HEK293 (cell line): ENCODE data around the gene SULT1B1.

Experiments
- CTCF ChIA-PET: fragments of 350-600 bp; formaldehyde crosslinking; extraction: SDS; loops from one replicate; lab custom pipeline; 2021; ENCODE audit warnings: antibody characterized with exemption; lab: Yijun Ruan, JAX
- POLR2A ChIA-PET: fragments of 300-600 bp; formaldehyde crosslinking; extraction: SDS; loops from one replicate; lab custom pipeline; 2020; ENCODE audit warnings: antibody characterized with exemption, inconsistent platforms; lab: Yijun Ruan, JAX
- H3K27ac ChIP-seq: fragments of 200-500 bp; sonication (Bioruptor generic); 2 replicates; pipeline ENCODE4 v1.5.1; 2014; ENCODE audit warnings: low read depth, low read length, control low read depth, inconsistent platforms; ENCODE audit errors: extremely low read depth
- H3K36me3 ChIP-seq, 2 experiments: fragments of 200-500 bp in 1 of 2; sonication (Bioruptor generic) in 1 of 2; 1 replicate in 1 of 2; 2 replicates in 1 of 2; pipeline ENCODE4 v1.5.1; 2014 to 2017; ENCODE audit warnings: inconsistent platforms in 2 of 2, low read length in 2 of 2; ENCODE audit not compliant: control insufficient read depth in 2 of 2, insufficient read depth in 1 of 2
- H3K4me1 ChIP-seq: fragments of 200-500 bp; sonication (Bioruptor generic); 2 replicates; pipeline ENCODE4 v1.5.1; 2014; ENCODE audit warnings: mild to moderate bottlenecking, low read length, inconsistent platforms; ENCODE audit not compliant: control insufficient read depth, insufficient read depth
- H3K4me3 ChIP-seq: 2 replicates; pipeline ENCODE4 v1.5.1; 2011; ENCODE audit warnings: low read depth, mild to moderate bottlenecking, control low read depth, low read length, moderate library complexity
- H3K9me3 ChIP-seq: fragments of 200-500 bp; sonication (Bioruptor generic); 2 replicates; pipeline ENCODE4 v1.5.1; 2014; ENCODE audit warnings: low read depth, low read length, inconsistent platforms; ENCODE audit not compliant: control insufficient read depth, insufficient read depth
- ATF2 ChIP-seq: fragments of 450-650 bp; formaldehyde crosslinking; IDR thresholded peaks from 2 replicates; pipeline ENCODE4 v1.5.1; 2016; ENCODE audit warnings: missing biosample characterization, missing genetic modification characterization, low read depth
- GFI1B ChIP-seq: fragments of 450-650 bp; formaldehyde crosslinking; IDR thresholded peaks from 2 replicates; pipeline ENCODE4 v1.5.1; 2016; ENCODE audit warnings: missing biosample characterization, missing genetic modification characterization
- HOXA7 ChIP-seq: sonication (generic); formaldehyde crosslinking; IDR thresholded peaks from 2 replicates; pipeline ENCODE4 v1.8.1; 2022; ENCODE audit warnings: missing genetic modification reagents, borderline replicate concordance
- INSM2 ChIP-seq: fragments of 450-650 bp; formaldehyde crosslinking; IDR thresholded peaks from 2 replicates; pipeline ENCODE4 v1.5.1; 2016; ENCODE audit warnings: missing biosample characterization, missing genetic modification characterization
- KLF17 ChIP-seq: fragments of 450-650 bp; formaldehyde crosslinking; IDR thresholded peaks from 2 replicates; pipeline ENCODE4 v1.5.1; 2016; ENCODE audit warnings: missing biosample characterization, missing genetic modification characterization
- OSR2 ChIP-seq: fragments of 450-650 bp; formaldehyde crosslinking; IDR thresholded peaks from 2 replicates; pipeline ENCODE4 v1.5.1; 2016; ENCODE audit warnings: missing biosample characterization, missing genetic modification characterization
- RBAK ChIP-seq: fragments of 450-650 bp; formaldehyde crosslinking; IDR thresholded peaks from 2 replicates; pipeline ENCODE4 v1.5.1; 2016; ENCODE audit warnings: missing biosample characterization, missing genetic modification characterization
- SCRT2 ChIP-seq: fragments of 450-650 bp; formaldehyde crosslinking; IDR thresholded peaks from 2 replicates; pipeline ENCODE4 v1.5.1; 2016; ENCODE audit warnings: missing biosample characterization, missing genetic modification characterization
- SETDB1 ChIP-seq: IDR thresholded peaks from one replicate; pipeline ENCODE4 v1.6.1; 2017; ENCODE audit warnings: mild to moderate bottlenecking, low read length, moderate library complexity, mixed read lengths; ENCODE audit not compliant: insufficient read length
- SP3 ChIP-seq: fragments of 450-650 bp; formaldehyde crosslinking; IDR thresholded peaks from 2 replicates; pipeline ENCODE4 v1.5.1; 2016; ENCODE audit warnings: missing biosample characterization, missing genetic modification characterization
- ZBTB1 ChIP-seq: fragments of 450-650 bp; formaldehyde crosslinking; IDR thresholded peaks from 2 replicates; pipeline ENCODE4 v1.5.1; 2016; ENCODE audit warnings: missing biosample characterization, missing genetic modification characterization
- ZNF138 ChIP-seq: fragments of 450-650 bp; formaldehyde crosslinking; IDR thresholded peaks from 2 replicates; pipeline ENCODE4 v1.5.1; 2016; ENCODE audit warnings: missing biosample characterization, missing genetic modification characterization, borderline replicate concordance
- ZNF184 ChIP-seq: fragments of 450-650 bp; IDR thresholded peaks from 2 replicates; pipeline ENCODE4 v1.5.1; 2018; ENCODE audit warnings: missing biosample characterization, mild to moderate bottlenecking, missing genetic modification characterization
- ZNF23 ChIP-seq: fragments of 450-650 bp; formaldehyde crosslinking; IDR thresholded peaks from 2 replicates; pipeline ENCODE4 v1.5.1; 2016; ENCODE audit warnings: missing biosample characterization, missing genetic modification characterization, borderline replicate concordance
- ZNF280C ChIP-seq: fragments of 450-650 bp; formaldehyde crosslinking; IDR thresholded peaks from 2 replicates; pipeline ENCODE4 v1.5.1; 2016; ENCODE audit warnings: missing biosample characterization, missing genetic modification characterization
- ZNF292 ChIP-seq: fragments of 450-650 bp; formaldehyde crosslinking; IDR thresholded peaks from 2 replicates; pipeline ENCODE4 v1.5.1; 2016; ENCODE audit warnings: low read depth, missing biosample characterization, missing genetic modification characterization, borderline replicate concordance
- ZNF335 ChIP-seq: fragments of 450-650 bp; formaldehyde crosslinking; conservative IDR thresholded peaks from 2 replicates; pipeline ENCODE4 v1.5.1; 2016; ENCODE audit warnings: missing biosample characterization, missing genetic modification characterization
- ZNF404 ChIP-seq: fragments of 450-650 bp; formaldehyde crosslinking; IDR thresholded peaks from 2 replicates; pipeline ENCODE4 v1.5.1; 2017; ENCODE audit warnings: missing biosample characterization, missing genetic modification characterization
- ZNF416 ChIP-seq: fragments of 450-650 bp; formaldehyde crosslinking; IDR thresholded peaks from 2 replicates; pipeline ENCODE4 v1.5.1; 2016; ENCODE audit warnings: missing biosample characterization, missing genetic modification characterization
- ZNF423 ChIP-seq: fragments of 450-650 bp; formaldehyde crosslinking; IDR thresholded peaks from 2 replicates; pipeline ENCODE4 v1.5.1; 2016; ENCODE audit warnings: missing biosample characterization, missing genetic modification characterization
- ZNF426 ChIP-seq: fragments of 450-650 bp; formaldehyde crosslinking; IDR thresholded peaks from 2 replicates; pipeline ENCODE4 v1.5.1; 2017; ENCODE audit warnings: missing biosample characterization, missing genetic modification characterization, mild to moderate bottlenecking, inconsistent platforms, moderate library complexity
- ZNF501 ChIP-seq: fragments of 450-650 bp; formaldehyde crosslinking; IDR thresholded peaks from 2 replicates; pipeline ENCODE4 v1.5.1; 2016; ENCODE audit warnings: missing biosample characterization, missing genetic modification characterization
- ZNF549 ChIP-seq: fragments of 450-650 bp; IDR thresholded peaks from 2 replicates; pipeline ENCODE4 v1.5.1; 2018; ENCODE audit warnings: missing biosample characterization, missing genetic modification characterization, mild to moderate bottlenecking, inconsistent platforms, moderate library complexity
- ZNF558 ChIP-seq: fragments of 450-650 bp; formaldehyde crosslinking; IDR thresholded peaks from 2 replicates; pipeline ENCODE4 v1.5.1; 2016; ENCODE audit warnings: missing biosample characterization, missing genetic modification characterization
- ZNF560 ChIP-seq: fragments of 450-650 bp; formaldehyde crosslinking; IDR thresholded peaks from 2 replicates; pipeline ENCODE4 v1.5.1; 2017; ENCODE audit warnings: missing biosample characterization, missing genetic modification characterization, borderline replicate concordance
- ZNF658 ChIP-seq: fragments of 450-650 bp; formaldehyde crosslinking; IDR thresholded peaks from 2 replicates; pipeline ENCODE4; 2016; ENCODE audit warnings: missing biosample characterization, missing genetic modification characterization
- ZNF670 ChIP-seq: fragments of 450-650 bp; formaldehyde crosslinking; IDR thresholded peaks from 2 replicates; pipeline ENCODE4 v1.5.1; 2016; ENCODE audit warnings: missing biosample characterization, missing genetic modification characterization, low read depth
- ZNF692 ChIP-seq: fragments of 450-650 bp; formaldehyde crosslinking; IDR thresholded peaks from 2 replicates; pipeline ENCODE4 v1.5.1; 2016; ENCODE audit warnings: missing biosample characterization, missing genetic modification characterization
- ZNF701 ChIP-seq: fragments of 450-650 bp; formaldehyde crosslinking; IDR thresholded peaks from 2 replicates; pipeline ENCODE4 v1.5.1; 2016; ENCODE audit warnings: missing biosample characterization, missing genetic modification characterization

The SULT1B1 gene

GRCh38 chr4:69710580-69710979 lies 49.8 kb downstream of the SULT1B1 start (continued):
- no peak for TF ChIP-seq ZNF501 (tag by site-specific recombination)
- TF ChIP-seq SP3 (tag by site-specific recombination): no peak
- TF ChIP-seq ZNF335 (tag by site-specific recombination): no peak
- no peak for TF ChIP-seq ZNF280C

DNA sequence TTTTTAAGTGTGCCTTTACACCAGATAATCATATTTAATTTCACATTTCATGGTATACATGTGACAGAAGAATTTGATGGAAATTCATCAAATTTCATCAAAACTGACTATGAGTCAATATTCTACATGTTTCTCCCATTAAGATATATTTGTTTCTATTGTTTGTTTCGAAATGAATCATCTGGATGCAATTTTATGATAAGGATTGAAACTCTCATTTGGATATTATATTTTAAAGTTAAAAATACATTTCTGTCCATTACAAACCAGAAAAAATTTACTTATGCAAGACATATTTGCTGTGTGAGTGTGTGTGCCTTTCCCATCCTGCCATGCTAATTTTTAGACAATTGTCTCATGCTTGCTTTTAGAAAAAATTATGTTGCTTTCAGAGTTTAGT lies 52.2 kb downstream of the SULT1B1 start:
- H3K36me3 ChIP-seq: no peaks in the 10 kb centered on the region
- POLR2A ChIA-PET: no interaction called here
- no peaks in the 10 kb centered on the region for H3K9me3 ChIP-seq
- CTCF ChIA-PET: no interaction called here
- no peaks in the 10 kb centered on the region for H3K4me1 ChIP-seq
- no peak overlapping the region for H3K27ac ChIP-seq
- TF ChIP-seq ZNF184 (no peak), ZNF658 (tag by site-specific recombination) (no peak), ZNF138 (tag by site-specific recombination) (no peak), ZNF404 (tag by site-specific recombination) (no peak), ZNF292 (tag by site-specific recombination) (no peak), ZNF560 (no peak), KLF17 (tag by site-specific recombination) (no peak), ZNF549 (no peak)
- H3K4me3 ChIP-seq: no peak overlapping the region

DNA sequence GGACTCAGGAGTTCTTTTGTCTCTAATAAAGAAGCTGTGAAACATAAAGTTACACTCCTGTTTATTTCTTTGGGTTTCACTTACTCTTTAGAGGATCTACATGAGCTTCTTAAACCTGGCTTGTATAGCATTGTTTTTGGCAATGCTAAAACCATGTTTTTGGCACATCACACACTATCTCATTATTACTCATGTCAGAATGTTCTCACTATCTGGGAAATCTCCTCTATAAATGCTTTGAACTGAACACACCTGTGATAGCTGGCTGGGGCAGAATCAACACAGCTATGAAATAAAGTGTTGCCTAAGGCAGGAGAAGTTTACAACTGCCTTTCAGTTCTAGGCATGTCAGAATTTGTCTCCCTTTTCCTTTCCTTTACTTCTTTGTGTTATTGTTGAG lies 52.6 kb downstream of the SULT1B1 start:
- POLR2A ChIA-PET: no interaction called here
- TF ChIP-seq ZNF416 (tag by site-specific recombination) (no peak), ZNF426 (tag by site-specific recombination) (no peak), ZNF184 (no peak), ATF2 (no peak), INSM2 (tag by site-specific recombination) (no peak), GFI1B (no peak), SETDB1 (no peak), ZNF23 (tag by site-specific recombination) (no peak), ZNF501 (tag by site-specific recombination) (no peak), SCRT2 (tag by site-specific recombination) (no peak), OSR2 (tag by site-specific recombination) (no peak), ZBTB1 (no peak), RBAK (tag by site-specific recombination) (no peak), ZNF701 (tag by site-specific recombination) (no peak), HOXA7 (no peak), ZNF558 (tag by site-specific recombination) (no peak), ZNF670 (no peak), ZNF692 (tag by site-specific recombination) (no peak), ZNF423 (tag by site-specific recombination) (no peak)

More for the DNA sequence above, 52.6 kb downstream of the SULT1B1 start:
- Histone ChIP-seq H3K4me3 (no peak overlapping the region), H3K4me1 (no peaks in the 10 kb centered on the region), H3K27ac (no peak overlapping the region), H3K9me3 (no peaks in the 10 kb centered on the region), H3K36me3 (no peaks in the 10 kb centered on the region)
- CTCF ChIA-PET: interaction anchor here (0.7 kb wide), 1 partner anchor 117 kb away, joined by 3 read pairs; no protein-coding TSS in a partner anchor
